GM12801 (cell line): Measurements from ENCODE around the gene ZBTB11.

Experiments
- TF ChIP-seq, protein P1 (sequence below): IDR thresholded peaks from one replicate; pipeline ENCODE4 v1.5.1; 2011; ENCODE audit warnings: control low read depth; ENCODE audit not compliant: insufficient read length; ENCODE audit errors: extremely low read depth

The ZBTB11 gene

DNA sequence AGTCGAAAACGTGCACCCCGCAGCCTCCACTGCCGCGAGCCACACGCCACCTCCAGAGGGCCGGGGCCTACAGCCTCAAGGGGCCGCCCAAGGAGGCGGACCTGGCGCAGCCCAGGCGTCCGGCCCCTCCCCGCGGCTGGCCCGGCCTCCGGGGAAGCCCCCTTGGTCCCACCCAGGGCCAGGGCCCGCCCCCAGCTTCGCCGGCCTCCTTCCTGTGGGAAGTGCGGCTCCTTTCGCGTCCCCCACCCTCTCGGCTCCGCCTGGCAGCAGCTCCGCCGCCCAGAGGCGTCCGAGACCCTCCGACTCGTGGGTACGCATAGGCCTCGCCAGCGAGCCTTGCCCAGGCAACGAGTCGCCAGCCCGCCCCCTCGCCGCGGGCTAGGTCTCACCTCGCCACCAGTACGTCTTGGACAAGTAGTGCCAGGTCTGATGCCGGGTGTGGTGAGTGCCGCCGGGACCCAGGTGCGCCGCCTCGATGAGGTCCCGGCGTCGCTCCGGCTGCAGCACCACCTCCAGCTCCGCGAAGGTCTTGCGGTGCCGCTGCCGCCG is 642 bp downstream of the ZBTB11 start:
- TF ChIP-seq, protein P1, sequence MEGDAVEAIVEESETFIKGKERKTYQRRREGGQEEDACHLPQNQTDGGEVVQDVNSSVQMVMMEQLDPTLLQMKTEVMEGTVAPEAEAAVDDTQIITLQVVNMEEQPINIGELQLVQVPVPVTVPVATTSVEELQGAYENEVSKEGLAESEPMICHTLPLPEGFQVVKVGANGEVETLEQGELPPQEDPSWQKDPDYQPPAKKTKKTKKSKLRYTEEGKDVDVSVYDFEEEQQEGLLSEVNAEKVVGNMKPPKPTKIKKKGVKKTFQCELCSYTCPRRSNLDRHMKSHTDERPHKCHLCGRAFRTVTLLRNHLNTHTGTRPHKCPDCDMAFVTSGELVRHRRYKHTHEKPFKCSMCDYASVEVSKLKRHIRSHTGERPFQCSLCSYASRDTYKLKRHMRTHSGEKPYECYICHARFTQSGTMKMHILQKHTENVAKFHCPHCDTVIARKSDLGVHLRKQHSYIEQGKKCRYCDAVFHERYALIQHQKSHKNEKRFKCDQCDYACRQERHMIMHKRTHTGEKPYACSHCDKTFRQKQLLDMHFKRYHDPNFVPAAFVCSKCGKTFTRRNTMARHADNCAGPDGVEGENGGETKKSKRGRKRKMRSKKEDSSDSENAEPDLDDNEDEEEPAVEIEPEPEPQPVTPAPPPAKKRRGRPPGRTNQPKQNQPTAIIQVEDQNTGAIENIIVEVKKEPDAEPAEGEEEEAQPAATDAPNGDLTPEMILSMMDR = no peak

DNA sequence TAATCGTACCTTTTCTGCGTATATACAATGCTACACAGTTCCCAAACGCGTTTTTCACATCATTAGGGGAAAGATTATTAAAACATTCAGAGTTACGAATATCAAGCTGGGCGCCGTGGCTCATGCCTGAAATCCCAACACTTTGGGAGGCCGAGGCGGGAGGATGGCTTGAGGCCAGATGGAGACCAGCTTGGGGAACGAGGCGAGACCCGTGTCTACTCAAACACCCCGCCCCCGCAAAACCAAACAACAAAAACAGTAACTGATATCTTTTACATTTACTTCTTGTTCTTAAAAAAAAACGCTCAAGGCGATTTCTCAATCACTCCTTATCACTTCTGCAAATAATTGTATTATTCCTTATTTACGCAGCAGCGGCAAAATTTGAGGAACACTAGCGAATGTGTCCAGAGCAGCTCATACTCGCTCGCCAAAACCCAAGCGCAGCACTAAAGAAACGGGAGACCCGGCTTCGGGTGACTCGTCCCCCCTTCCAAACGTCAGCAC is 1.2 kb downstream of the ZBTB11 start:
- TF ChIP-seq, protein P1 = no peak

DNA sequence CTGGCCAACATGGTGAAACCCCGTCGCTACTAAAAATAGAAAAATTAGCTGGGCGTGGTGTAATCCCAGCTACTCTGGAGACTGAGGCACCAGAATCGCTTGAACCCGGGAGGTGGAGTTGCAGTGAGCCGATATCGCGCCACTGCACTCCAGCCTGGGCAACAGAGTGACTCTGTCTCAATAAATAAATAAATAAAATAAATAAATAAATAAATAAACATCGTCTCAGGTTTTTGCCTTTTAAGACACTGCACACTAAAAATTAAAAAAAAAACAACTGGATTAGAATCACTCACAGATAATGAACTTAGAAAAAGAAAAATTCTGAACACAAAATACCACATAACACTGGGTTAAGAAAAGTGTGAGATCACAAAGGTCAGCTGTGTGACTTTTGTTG is 2.4 kb downstream of the ZBTB11 start:
- TF ChIP-seq, protein P1 = no peak

DNA sequence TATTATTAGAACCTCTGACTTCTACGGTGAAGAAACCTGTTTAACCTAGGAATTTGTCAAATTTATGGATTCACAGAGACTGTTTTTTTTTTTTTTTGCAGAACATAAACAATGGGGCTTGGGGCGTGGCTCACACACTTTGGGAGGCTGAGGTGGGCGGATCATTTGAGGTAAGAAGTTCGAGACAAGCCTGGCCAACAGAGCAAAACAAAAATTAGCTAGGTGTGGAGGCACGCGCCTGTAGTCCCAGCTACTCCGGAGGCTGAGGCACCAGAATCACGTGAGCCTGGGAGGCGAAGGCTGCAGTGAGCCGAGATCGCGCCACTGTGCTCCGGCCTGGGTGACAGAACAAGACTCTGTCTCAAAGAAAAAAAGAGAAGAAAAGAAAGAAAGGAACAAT is 3.0 kb downstream of the ZBTB11 start:
- TF ChIP-seq, protein P1 = no peak

DNA sequence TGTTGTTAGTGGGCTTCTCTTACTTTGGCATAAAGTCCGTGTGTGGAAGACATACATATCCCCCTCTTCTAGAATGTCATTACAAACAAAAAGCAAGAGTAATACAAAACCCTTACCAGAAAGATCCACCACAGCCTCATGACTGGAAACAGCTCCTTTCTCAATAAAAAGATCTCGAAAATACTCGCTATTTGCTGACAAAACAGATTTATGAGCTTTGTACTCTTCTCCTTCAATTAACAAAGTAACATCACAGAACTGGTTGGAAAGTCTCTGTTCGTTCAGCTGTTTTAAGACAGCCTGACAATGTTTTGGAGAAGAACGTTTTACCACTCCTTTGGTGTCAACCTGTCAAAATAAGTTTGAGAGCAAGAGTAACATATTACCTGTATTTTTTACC is 5.9 kb downstream of the ZBTB11 start:
- TF ChIP-seq, protein P1 = no peak

DNA sequence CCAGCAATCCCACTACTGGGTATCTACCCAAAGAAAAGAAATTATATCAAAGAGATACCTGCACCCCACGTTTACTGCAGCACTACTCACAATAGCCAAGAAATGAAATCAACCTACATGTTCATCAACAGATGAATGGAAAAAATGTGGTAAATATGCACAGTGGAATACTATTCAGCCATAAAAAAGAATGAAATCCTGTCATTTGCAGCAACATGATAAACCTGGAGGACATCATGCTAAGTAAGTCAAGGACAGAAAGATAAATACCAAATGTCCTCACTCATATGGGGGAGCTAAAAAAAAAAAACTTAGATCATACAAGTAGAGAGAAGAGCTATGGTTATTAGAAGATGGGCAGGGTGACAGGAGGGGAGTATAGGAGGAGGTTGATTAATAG is 9.1 kb downstream of the ZBTB11 start:
- TF ChIP-seq, protein P1 = no peak

DNA sequence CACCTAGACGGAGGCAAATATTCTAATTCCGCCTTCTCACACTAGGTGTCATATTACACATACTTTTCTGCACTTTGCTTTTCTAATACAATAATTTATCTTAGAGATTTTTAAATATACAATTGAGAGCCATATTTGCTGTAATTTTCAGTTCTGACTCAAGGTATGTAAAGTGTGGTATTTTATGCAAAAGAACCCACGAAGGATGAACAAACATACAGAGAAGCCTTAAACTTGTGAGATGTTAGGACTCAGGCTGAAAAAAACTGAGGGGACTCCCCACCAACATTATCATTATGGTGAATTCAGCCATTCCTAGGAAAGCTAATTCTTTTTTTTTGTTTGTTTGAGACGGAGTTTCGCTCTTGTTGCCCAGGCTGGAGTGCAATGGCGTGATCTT is 9.6 kb downstream of the ZBTB11 start:
- TF ChIP-seq, protein P1 = no peak

DNA sequence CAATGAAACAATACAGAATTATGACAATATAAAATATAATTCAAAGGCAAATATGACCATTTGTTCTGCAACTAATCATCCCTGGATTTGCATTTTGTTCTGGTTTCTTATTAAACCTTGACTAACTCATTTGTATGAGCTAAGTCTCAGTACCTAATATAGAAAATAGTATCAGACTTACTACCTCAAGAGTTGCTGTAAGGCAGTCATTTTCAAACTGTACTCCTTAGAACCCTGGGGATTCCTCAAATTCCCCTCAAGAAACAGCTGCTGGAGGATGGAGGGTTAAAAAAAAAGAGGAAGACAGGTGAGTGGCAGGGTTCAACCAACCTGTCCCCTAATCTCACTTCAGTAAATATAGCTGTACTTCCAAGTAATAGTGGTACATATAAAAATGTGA is 11.1 kb downstream of the ZBTB11 start:
- TF ChIP-seq, protein P1 = no peak
